HCT116 (cell line): ENCODE measurements around the gene ARMH3. TPM values are rescaled to one million over a fixed set of nuclear protein-coding genes. Genes with fewer than 3 reads are reported as not detected.

Experiments used
- ATAC-seq: fragments of 200-7000 bp; cut with Tn5 transposase; 2 replicates; pipeline ENCODE4 v1.9.1; 2020; ENCODE audit warnings: mild to moderate bottlenecking, moderate library complexity
- BruUV-seq: library from RNA; stranded (reverse); fragments of 400-500 nt; replicated peaks from 2 replicates; lab custom pipeline; 2021; lab: Mats Ljungman, UMichigan
- CTCF ChIA-PET: fragments of 300-600 bp; sonication (Branson Sonifier 250); formaldehyde crosslinking; loops from one replicate; lab custom pipeline; 2021; ENCODE audit warnings: antibody characterized with exemption; lab: Charles Lee
- POLR2A ChIA-PET: fragments of 300-600, 350-600 bp; sonication (Branson Sonifier 250); formaldehyde crosslinking; loops from one replicate; lab custom pipeline; 2021; ENCODE audit warnings: antibody characterized with exemption; lab: Charles Lee
- RAD21 ChIA-PET, 2 experiments: fragments of 300-600 bp; sonication (Branson Sonifier 250); formaldehyde crosslinking; loops; one replicate each; lab custom pipeline; 2023; ENCODE audit warnings: low total read pairs in 2 of 2; ENCODE audit not compliant: uncharacterized antibody in 2 of 2, unreplicated experiment in 2 of 2, low non-redundant PET in 1 of 2; lab: Charles Lee
- DNase-seq: peaks from one replicate; pipeline ENCODE4 v3.0.0-alpha.2; 2010; ENCODE audit warnings: low read depth, low spot score
- H2AFZ ChIP-seq: fragments of 200-600 bp; shearing (Covaris generic), sonication (generic); 2 replicates; pipeline ENCODE4 v1.6.1; 2017; ENCODE audit warnings: low read depth, mixed run types, mixed read lengths, antibody characterized with exemption, low read length; ENCODE audit not compliant: poor library complexity, severe bottlenecking
- H3K27ac ChIP-seq: 2 replicates; pipeline ENCODE4 v1.5.1; 2012; ENCODE audit warnings: low read depth, low read length
- H3K27me3 ChIP-seq: fragments of 200-600 bp; sonication (generic); 2 replicates; pipeline ENCODE4 v1.6.1; 2016; ENCODE audit warnings: mixed run types, low read length, mixed read lengths; ENCODE audit not compliant: insufficient read depth
- H3K36me3 ChIP-seq, 2 experiments: fragments of 200-500 bp in 1 of 2; fragments of 200-600 bp in 1 of 2; sonication (Bioruptor generic) in 1 of 2; sonication (generic) in 1 of 2; 2 replicates each; pipeline versions ENCODE4 v1.5.1 to v1.6.1; 2014 to 2016; ENCODE audit warnings: low read length in 2 of 2, inconsistent platforms in 1 of 2, mixed read lengths in 1 of 2, mixed run types in 1 of 2; ENCODE audit not compliant: insufficient read depth in 2 of 2, control insufficient read depth in 1 of 2
- H3K4me1 ChIP-seq, 2 experiments: fragments of 200-600 bp in 1 of 2; sonication (generic) in 1 of 2; 2 replicates each; pipeline versions ENCODE4 v1.5.1 to v1.6.1; 2012 to 2017; ENCODE audit warnings: low read length in 2 of 2, inconsistent platforms in 1 of 2, mild to moderate bottlenecking in 1 of 2, mixed read lengths in 1 of 2, mixed run types in 1 of 2, moderate library complexity in 1 of 2; ENCODE audit not compliant: insufficient read depth in 2 of 2, control insufficient read depth in 1 of 2
- H3K4me2 ChIP-seq: fragments of 200-600 bp; sonication (generic); 2 replicates; pipeline ENCODE4 v1.6.1; 2017; ENCODE audit warnings: mixed run types, low read length, mixed read lengths
- H3K4me3 ChIP-seq, 2 experiments: fragments of 200-600 bp in 1 of 2; sonication (generic) in 1 of 2; replicated peaks in 1 of 2; 2 replicates each; pipeline ENCODE4 v1.5.1; 2011 to 2016; ENCODE audit warnings: low read length in 2 of 2, control low read depth in 1 of 2, low read depth in 1 of 2, mild to moderate bottlenecking in 1 of 2, mixed read lengths in 1 of 2, mixed run types in 1 of 2
- H3K79me2 ChIP-seq: fragments of 200-600 bp; sonication (generic); 2 replicates; pipeline ENCODE4 v1.6.1; 2017; ENCODE audit warnings: mild to moderate bottlenecking, mixed run types, low read length, moderate library complexity, mixed read lengths; ENCODE audit not compliant: insufficient read depth
- H3K9ac ChIP-seq: fragments of 200-600 bp; sonication (generic); 2 replicates; pipeline ENCODE4 v1.6.1; 2016; ENCODE audit warnings: low read length, mixed read lengths
- H3K9me2 ChIP-seq: fragments of 200-600 bp; sonication (generic), shearing (Covaris generic); 2 replicates; pipeline ENCODE4 v1.6.1; 2017; ENCODE audit warnings: mixed run types, mild to moderate bottlenecking, moderate library complexity; ENCODE audit not compliant: insufficient read depth
- H3K9me3 ChIP-seq, 2 experiments: fragments of 200-500 bp in 1 of 2; fragments of 200-600 bp in 1 of 2; sonication (Bioruptor generic) in 1 of 2; sonication (generic) in 1 of 2; 2 replicates each; pipeline ENCODE4 v1.6.1; 2014 to 2017; ENCODE audit warnings: low read length in 2 of 2, mixed read lengths in 2 of 2, inconsistent platforms in 1 of 2, low read depth in 1 of 2, mild to moderate bottlenecking in 1 of 2, mixed run types in 1 of 2, moderate library complexity in 1 of 2; ENCODE audit not compliant: control insufficient read depth in 1 of 2, insufficient read depth in 1 of 2
- H4K20me1 ChIP-seq: fragments of 200-600 bp; sonication (generic), shearing (Covaris generic); 2 replicates; pipeline ENCODE4 v1.6.1; 2017; ENCODE audit warnings: mixed run types, mild to moderate bottlenecking, moderate library complexity; ENCODE audit not compliant: insufficient read depth
- CBX3 ChIP-seq: IDR thresholded peaks from 2 replicates; pipeline ENCODE4 v1.6.1; 2012; ENCODE audit warnings: low read depth
- ELF1 ChIP-seq: IDR thresholded peaks from 2 replicates; pipeline ENCODE4 v1.6.1; 2012; ENCODE audit warnings: low read depth, borderline replicate concordance
- EZH2 ChIP-seq: fragments of 200-600 bp; sonication (generic); IDR thresholded peaks from 2 replicates; pipeline ENCODE4 v1.6.1; 2017; ENCODE audit warnings: antibody characterized with exemption, mixed run types
- FOSL1 ChIP-seq: IDR thresholded peaks from 2 replicates; pipeline ENCODE4 v1.6.1; 2012; ENCODE audit warnings: low read depth
- SIN3A ChIP-seq: IDR thresholded peaks from 2 replicates; pipeline ENCODE4 v1.6.1; 2012; ENCODE audit warnings: low read depth
- SP1 ChIP-seq: IDR thresholded peaks from 2 replicates; pipeline ENCODE4 v1.6.1; 2012; ENCODE audit warnings: low read depth
- SRF ChIP-seq: IDR thresholded peaks from 2 replicates; pipeline ENCODE4 v1.6.1; 2012; ENCODE audit warnings: low read depth
- ZFX ChIP-seq: fragments of 450-650 bp; IDR thresholded peaks from 2 replicates; pipeline ENCODE4 v1.6.1; 2017
- intact Hi-C: fragments of 100-400 bp; cut with micrococcal nuclease; formaldehyde crosslinking; loops from 2 replicates; pipeline ENCODE4 v1.10.0; 2022
- total RNA-seq: library from RNA; stranded (reverse); gene quantifications from one replicate; pipeline ENCODE4 v1.2.1, GENCODE V29; 2021; ENCODE audit not compliant: unreplicated experiment
- TF ChIP-seq, protein P1 (sequence below): IDR thresholded peaks from 2 replicates; pipeline ENCODE4 v1.6.1; 2012
- TF ChIP-seq, protein P2 (sequence below): IDR thresholded peaks from 2 replicates; pipeline ENCODE4 v1.6.1; 2011; ENCODE audit warnings: mild to moderate bottlenecking, low read length, moderate library complexity; ENCODE audit not compliant: insufficient replicate concordance; ENCODE audit errors: extremely low read depth
- TF ChIP-seq, protein P3 (sequence below): IDR thresholded peaks from 2 replicates; pipeline ENCODE4 v1.6.1; 2012
- TF ChIP-seq, protein P4 (sequence below): IDR thresholded peaks from 2 replicates; pipeline ENCODE4 v1.6.1; 2012; ENCODE audit warnings: low read depth

ARMH3 gene
- total RNA-seq, 1 experiment from 2014 or later: 30.4 TPM

DNA sequence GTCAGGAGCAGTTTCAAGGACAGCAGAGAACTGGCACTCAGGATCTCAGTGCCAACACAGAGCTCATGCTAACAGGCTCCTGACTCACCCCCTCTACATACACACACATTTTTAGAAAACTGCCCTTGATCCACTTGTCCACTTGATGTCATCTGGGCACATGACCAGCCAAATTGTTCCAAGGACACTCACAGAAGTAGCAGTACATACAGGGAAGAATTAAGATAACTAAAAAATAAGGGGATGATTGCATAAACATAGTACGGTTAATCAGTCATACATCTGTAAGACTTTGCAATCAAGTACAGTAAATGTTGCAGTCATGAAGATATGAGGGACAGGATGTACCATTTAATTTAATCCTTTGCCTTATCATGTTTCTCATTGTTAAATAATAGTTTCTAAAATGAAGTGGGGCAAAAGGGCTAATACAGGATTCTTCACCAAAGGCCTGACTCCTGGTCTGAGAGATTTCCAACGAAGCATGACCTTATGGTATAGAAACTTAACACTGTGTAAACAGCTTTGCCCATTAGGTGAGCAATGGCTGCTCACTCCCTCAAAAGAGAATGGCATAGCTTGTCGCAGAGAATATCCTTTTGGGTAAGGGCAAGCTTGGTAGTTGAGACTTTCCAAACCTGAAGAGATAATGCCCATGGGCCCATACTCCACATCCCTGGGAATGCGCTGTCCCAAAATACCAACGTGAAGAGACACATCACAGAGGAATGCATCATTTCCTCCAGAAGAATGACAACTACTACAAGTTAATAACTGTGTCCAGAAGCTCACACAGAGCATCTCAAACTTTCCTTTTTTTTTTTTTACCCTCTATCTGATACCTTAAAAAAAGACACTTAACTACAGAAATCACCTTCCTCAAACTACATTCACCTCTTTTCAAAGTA is 94.1 kb downstream of the ARMH3 start:
- Histone ChIP-seq H3K36me3 (no peaks in the 10 kb centered on the region), H4K20me1 (peaks cover 5% of the 10 kb centered on the region; the same call in 1 of the 2 replicates), H3K27ac (no peak overlapping the region), H3K9me3 (no peaks in the 10 kb centered on the region), H3K9me2 (no peaks in the 10 kb centered on the region), H3K4me2 (no peak overlapping the region), H3K4me3 (no peak overlapping the region), H3K4me1 (no peaks in the 10 kb centered on the region), H3K9ac (no peak overlapping the region), H2AFZ (no peak overlapping the region), H3K27me3 (no peaks in the 10 kb centered on the region), H3K79me2 (no peaks in the 10 kb centered on the region)
- ChIA-PET POLR2A (interaction anchor here (1.1 kb wide), 1 partner anchor 22 kb away, joined by 5 read pairs; no protein-coding TSS in a partner anchor), CTCF (no interaction called here), RAD21 (no interaction called here)
- ATAC-seq: no peak
- TF ChIP-seq, protein P1, sequence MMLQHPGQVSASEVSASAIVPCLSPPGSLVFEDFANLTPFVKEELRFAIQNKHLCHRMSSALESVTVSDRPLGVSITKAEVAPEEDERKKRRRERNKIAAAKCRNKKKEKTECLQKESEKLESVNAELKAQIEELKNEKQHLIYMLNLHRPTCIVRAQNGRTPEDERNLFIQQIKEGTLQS: no peak
- TF ChIP-seq ZFX: no peak
- TF ChIP-seq CBX3: no peak
- TF ChIP-seq SP1: no peak
- TF ChIP-seq, protein P2, sequence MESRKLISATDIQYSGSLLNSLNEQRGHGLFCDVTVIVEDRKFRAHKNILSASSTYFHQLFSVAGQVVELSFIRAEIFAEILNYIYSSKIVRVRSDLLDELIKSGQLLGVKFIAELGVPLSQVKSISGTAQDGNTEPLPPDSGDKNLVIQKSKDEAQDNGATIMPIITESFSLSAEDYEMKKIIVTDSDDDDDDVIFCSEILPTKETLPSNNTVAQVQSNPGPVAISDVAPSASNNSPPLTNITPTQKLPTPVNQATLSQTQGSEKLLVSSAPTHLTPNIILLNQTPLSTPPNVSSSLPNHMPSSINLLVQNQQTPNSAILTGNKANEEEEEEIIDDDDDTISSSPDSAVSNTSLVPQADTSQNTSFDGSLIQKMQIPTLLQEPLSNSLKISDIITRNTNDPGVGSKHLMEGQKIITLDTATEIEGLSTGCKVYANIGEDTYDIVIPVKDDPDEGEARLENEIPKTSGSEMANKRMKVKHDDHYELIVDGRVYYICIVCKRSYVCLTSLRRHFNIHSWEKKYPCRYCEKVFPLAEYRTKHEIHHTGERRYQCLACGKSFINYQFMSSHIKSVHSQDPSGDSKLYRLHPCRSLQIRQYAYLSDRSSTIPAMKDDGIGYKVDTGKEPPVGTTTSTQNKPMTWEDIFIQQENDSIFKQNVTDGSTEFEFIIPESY: no peak
- TF ChIP-seq SRF: no peak
- TF ChIP-seq, protein P3, sequence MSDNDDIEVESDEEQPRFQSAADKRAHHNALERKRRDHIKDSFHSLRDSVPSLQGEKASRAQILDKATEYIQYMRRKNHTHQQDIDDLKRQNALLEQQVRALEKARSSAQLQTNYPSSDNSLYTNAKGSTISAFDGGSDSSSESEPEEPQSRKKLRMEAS: no peak
- TF ChIP-seq SIN3A: no peak
- TF ChIP-seq ELF1: no peak
- TF ChIP-seq FOSL1: no peak
- TF ChIP-seq, protein P4, sequence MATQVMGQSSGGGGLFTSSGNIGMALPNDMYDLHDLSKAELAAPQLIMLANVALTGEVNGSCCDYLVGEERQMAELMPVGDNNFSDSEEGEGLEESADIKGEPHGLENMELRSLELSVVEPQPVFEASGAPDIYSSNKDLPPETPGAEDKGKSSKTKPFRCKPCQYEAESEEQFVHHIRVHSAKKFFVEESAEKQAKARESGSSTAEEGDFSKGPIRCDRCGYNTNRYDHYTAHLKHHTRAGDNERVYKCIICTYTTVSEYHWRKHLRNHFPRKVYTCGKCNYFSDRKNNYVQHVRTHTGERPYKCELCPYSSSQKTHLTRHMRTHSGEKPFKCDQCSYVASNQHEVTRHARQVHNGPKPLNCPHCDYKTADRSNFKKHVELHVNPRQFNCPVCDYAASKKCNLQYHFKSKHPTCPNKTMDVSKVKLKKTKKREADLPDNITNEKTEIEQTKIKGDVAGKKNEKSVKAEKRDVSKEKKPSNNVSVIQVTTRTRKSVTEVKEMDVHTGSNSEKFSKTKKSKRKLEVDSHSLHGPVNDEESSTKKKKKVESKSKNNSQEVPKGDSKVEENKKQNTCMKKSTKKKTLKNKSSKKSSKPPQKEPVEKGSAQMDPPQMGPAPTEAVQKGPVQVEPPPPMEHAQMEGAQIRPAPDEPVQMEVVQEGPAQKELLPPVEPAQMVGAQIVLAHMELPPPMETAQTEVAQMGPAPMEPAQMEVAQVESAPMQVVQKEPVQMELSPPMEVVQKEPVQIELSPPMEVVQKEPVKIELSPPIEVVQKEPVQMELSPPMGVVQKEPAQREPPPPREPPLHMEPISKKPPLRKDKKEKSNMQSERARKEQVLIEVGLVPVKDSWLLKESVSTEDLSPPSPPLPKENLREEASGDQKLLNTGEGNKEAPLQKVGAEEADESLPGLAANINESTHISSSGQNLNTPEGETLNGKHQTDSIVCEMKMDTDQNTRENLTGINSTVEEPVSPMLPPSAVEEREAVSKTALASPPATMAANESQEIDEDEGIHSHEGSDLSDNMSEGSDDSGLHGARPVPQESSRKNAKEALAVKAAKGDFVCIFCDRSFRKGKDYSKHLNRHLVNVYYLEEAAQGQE: no peak
- TF ChIP-seq EZH2: no peak
- intact Hi-C loops: no loop called here
- no TSS peak for BruUV-seq
- DNase-seq: no peak
